T-cell (primary cell): ENCODE data around the gene CRBN. TPM values are rescaled to one million over a fixed set of nuclear protein-coding genes. Genes with fewer than 3 reads are reported as not detected.

Experiments
- ATAC-seq, 4 experiments: fragments of 200-7000 bp in 3 of 4; fragments of 150-1000 bp in 1 of 4; cut with Tn5 transposase; replicated peaks in 1 of 4; 1 replicate in 3 of 4; 2 replicates in 1 of 4; pipeline ENCODE4 v1.10.0; 2021; ENCODE audit warnings: moderate library complexity in 3 of 4, mild to moderate bottlenecking in 2 of 4, moderate number of reproducible peaks in 1 of 4
- CTCF ChIA-PET, 2 donors: fragments of 300-600 bp; sonication (Branson Sonifier 250); formaldehyde crosslinking; loops; one replicate each; lab custom pipeline; 2022; ENCODE audit warnings: antibody characterized with exemption in 2 of 2; lab: Charles Lee
- POLR2A ChIA-PET, 2 donors: fragments of 300-600 bp; sonication (Branson Sonifier 250); formaldehyde crosslinking; loops; one replicate each; lab custom pipeline; 2022; ENCODE audit warnings: antibody characterized with exemption in 2 of 2; lab: Charles Lee
- DNase-seq, 35 experiments: peaks; one replicate each; pipeline versions ENCODE4 v3.0.0 to v3.0.0-alpha.2; 2013 to 2023
- H3K27ac ChIP-seq: one replicate; pipeline ENCODE4 v1.5.1; 2013; ENCODE audit warnings: low read length
- H3K27me3 ChIP-seq, 2 experiments: replicated peaks in 1 of 2; 1 replicate in 1 of 2; 2 replicates in 1 of 2; pipeline versions ENCODE4 v1.6.1 to v1.7.0; 2013; ENCODE audit warnings: low read length in 1 of 2, mixed read lengths in 1 of 2; ENCODE audit not compliant: control insufficient read depth in 2 of 2, insufficient read depth in 2 of 2; ENCODE audit errors: extremely low read depth in 1 of 2
- H3K36me3 ChIP-seq, 2 donors: 1 replicate in 1 of 2; 2 replicates in 1 of 2; pipeline versions ENCODE4 v1.6.1 to v1.7.0; 2013; ENCODE audit warnings: low read length in 1 of 2; ENCODE audit not compliant: control insufficient read depth in 2 of 2, insufficient read depth in 1 of 2; ENCODE audit errors: extremely low read depth in 1 of 2
- H3K4me1 ChIP-seq, 2 experiments: 1 replicate in 1 of 2; 2 replicates in 1 of 2; pipeline versions ENCODE4 v1.6.1 to v1.7.0; 2013; ENCODE audit warnings: low read length in 2 of 2, mixed read lengths in 1 of 2; ENCODE audit not compliant: insufficient read depth in 2 of 2, control insufficient read depth in 1 of 2; ENCODE audit errors: extremely low read depth in 1 of 2
- H3K4me3 ChIP-seq, 2 donors: 1 replicate in 1 of 2; 2 replicates in 1 of 2; pipeline versions ENCODE4 v1.5.1 to v1.7.0; 2013; ENCODE audit warnings: mild to moderate bottlenecking in 2 of 2, low read length in 1 of 2, moderate library complexity in 1 of 2; ENCODE audit not compliant: control insufficient read depth in 1 of 2; ENCODE audit errors: extremely low read depth in 1 of 2
- H3K9me3 ChIP-seq: 2 replicates; pipeline ENCODE4 v1.7.0; 2013
- H3K27ac Mint-ChIP-seq, 2 donors: one replicate each; pipeline ENCODE4 v1.8.0; 2020 to 2021; ENCODE audit warnings: mild to moderate bottlenecking in 2 of 2, mixed read lengths in 2 of 2
- H3K27me3 Mint-ChIP-seq, 2 donors: one replicate each; pipeline ENCODE4 v1.8.0; 2021 to 2022; ENCODE audit warnings: mixed read lengths in 2 of 2
- H3K36me3 Mint-ChIP-seq: one replicate; pipeline ENCODE4 v1.8.0; 2021; ENCODE audit warnings: mixed read lengths
- H3K4me1 Mint-ChIP-seq, 3 donors: one replicate each; pipeline ENCODE4 v1.8.0; 2020 to 2022; ENCODE audit warnings: mixed read lengths in 3 of 3, mild to moderate bottlenecking in 1 of 3
- H3K4me3 Mint-ChIP-seq, 3 donors: one replicate each; pipeline ENCODE4 v1.8.0; 2020 to 2022; ENCODE audit warnings: mild to moderate bottlenecking in 3 of 3, mixed read lengths in 3 of 3, moderate library complexity in 3 of 3
- H3K9me3 Mint-ChIP-seq, 3 donors: one replicate each; pipeline ENCODE4 v1.8.0; 2020 to 2022; ENCODE audit warnings: mixed read lengths in 3 of 3
- WGBS: methylation state at CpG from one replicate; pipeline ENCODE4 v1.1.5; 2013; ENCODE audit warnings: missing lambda C conversion rate; ENCODE audit not compliant: insufficient coverage; 5-methylcytosine and 5-hydroxymethylcytosine counted together
- total RNA-seq, 35 experiments: library from RNA in 6 of 35; stranded (reverse) in 6 of 35; fragments of 120-200 nt in 1 of 35; gene quantifications; one replicate each; pipeline versions ENCODE4 v1.2.1 to v1.2.4 and lab custom pipeline; 2013 to 2026

The CRBN gene
- 100 to 1,000 TPM; 104 to 150 (median 117) TPM for total RNA-seq
- total RNA-seq (2013): 163 TPM
- 46.1 to 217 (median 139) reads per million in 29 experiments for total RNA-seq (lab: John Stamatoyannopoulos, UW)

DNA sequence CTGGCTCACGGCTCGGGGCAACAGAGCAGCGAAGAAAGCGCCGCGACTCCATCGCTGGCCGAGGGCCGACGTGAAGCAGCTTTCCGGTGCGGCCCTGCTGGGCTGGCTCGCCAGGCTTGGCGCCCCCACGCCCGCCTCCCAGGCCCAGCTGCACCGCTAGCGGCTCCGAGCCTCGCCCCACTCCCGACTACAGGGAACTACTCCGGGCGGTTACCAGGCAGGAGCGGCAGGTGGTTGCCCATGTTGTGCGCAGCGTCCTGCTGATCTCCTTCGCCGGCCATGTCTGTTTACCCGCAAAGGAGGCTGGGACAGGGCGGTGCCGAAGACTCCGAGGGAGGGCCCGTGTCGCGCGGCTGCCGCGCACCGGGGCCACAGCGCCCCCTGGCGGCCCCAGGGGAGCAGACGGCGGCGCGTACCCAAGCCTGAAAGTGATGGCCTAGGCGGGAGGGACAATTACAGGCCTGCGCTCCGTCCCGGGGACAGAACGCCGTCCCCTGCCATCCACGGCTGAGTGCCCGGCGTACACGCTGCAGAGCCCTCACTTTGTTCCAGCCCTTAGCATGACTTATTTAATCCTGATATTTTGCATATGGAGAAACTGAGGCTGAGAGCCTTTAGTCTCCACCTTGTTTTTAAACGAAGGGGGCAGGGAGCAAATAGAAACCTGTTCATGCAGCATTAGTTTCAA lies at the start of gene CRBN:
Gene CRBN (minus strand): TSS at position 285 of the 688 bp plus-strand sequence. CDS start 4 bp downstream, at position 281.
- DNase-seq (peak; percentile 75 to 94 (median 86)), ATAC-seq (peak; percentile 97 to 98 (median 98))
- H3K4me3 Mint-ChIP-seq: peak within 1 kb of the TSS; percentile 88 to 95 (median 89)
- peak within 1 kb of the TSS; percentile 90 to 94 for H3K27ac Mint-ChIP-seq
- no peaks in the 10 kb centered on the region for H3K27me3 ChIP-seq
- no peaks in the 10 kb centered on the region for H3K9me3 Mint-ChIP-seq
- H3K4me3 ChIP-seq: peak within 1 kb of the TSS; percentile 86 to 96
- H3K36me3 ChIP-seq: peaks cover 0 to 6% of the 10 kb centered on the region in 2 donors
- H3K4me1 ChIP-seq: peaks cover 29 to 37% of the 10 kb centered on the region in 2 experiments
- peak within 1 kb of the TSS; percentile 66 for H3K27ac ChIP-seq
- POLR2A ChIA-PET: interaction anchor here in 1 of 2 donors (0.5 kb wide), 1 partner anchor 15 kb away, joined by 4 read pairs; no protein-coding TSS in a partner anchor
- H3K9me3 ChIP-seq: no peaks in the 10 kb centered on the region
- WGBS: under 1% methylated on average over 54 of the region's 56 CpGs
- CTCF ChIA-PET: interaction anchor here (0.6 to 1.9 kb wide), 3 partner anchors 13 to 1113 kb away, joined by 3 to 13 read pairs (median 5); no protein-coding TSS in a partner anchor
- H3K36me3 Mint-ChIP-seq: peaks cover 15% of the 10 kb centered on the region
- peaks cover 44 to 50% (median 49%) of the 10 kb centered on the region in 3 donors for H3K4me1 Mint-ChIP-seq
- no peaks in the 10 kb centered on the region for H3K27me3 Mint-ChIP-seq

DNA sequence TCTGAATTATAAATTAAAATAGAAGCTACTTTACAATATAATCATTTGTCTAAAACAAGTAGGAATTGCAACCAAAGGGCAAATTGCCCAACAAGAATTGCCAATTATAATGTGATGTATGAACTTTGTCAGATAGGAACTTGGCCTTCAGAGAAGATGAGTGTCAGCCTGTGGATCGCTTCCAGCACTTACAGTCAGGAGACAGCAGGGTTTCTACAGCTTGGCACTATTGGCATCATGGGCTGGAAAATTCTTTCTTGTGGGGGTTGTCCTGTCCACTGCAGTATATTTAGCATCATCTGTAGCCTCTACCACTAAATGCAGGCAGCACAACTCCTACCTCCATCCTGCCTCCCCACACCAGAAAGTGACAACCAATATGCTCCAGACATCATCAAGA lies 48.1 kb upstream of the CRBN start:
- no peaks in the 10 kb centered on the region for H3K4me1 ChIP-seq
- no peak for DNase-seq
- H3K9me3 ChIP-seq: no peaks in the 10 kb centered on the region
- H3K27me3 ChIP-seq: no peaks in the 10 kb centered on the region
- no peak for ATAC-seq
- no peaks in the 10 kb centered on the region for H3K36me3 ChIP-seq
- no peaks in the 10 kb centered on the region for H3K4me1 Mint-ChIP-seq
- H3K27ac ChIP-seq: no peak overlapping the region
- no CpG with 5 or more reads among the region's 1 CpG for WGBS
- no peak overlapping the region for H3K27ac Mint-ChIP-seq
- no peak overlapping the region for H3K4me3 ChIP-seq
- no peaks in the 10 kb centered on the region for H3K27me3 Mint-ChIP-seq
- H3K9me3 Mint-ChIP-seq: peaks cover 0 to 21% (median 15%) of the 10 kb centered on the region in 3 donors
- no peak overlapping the region for H3K4me3 Mint-ChIP-seq
- CTCF ChIA-PET: interaction anchor here in 1 of 2 donors (0.6 kb wide), 1 partner anchor 34 kb away, joined by 4 read pairs; no protein-coding TSS in a partner anchor
- POLR2A ChIA-PET: no interaction called here
- no peaks in the 10 kb centered on the region for H3K36me3 Mint-ChIP-seq

DNA sequence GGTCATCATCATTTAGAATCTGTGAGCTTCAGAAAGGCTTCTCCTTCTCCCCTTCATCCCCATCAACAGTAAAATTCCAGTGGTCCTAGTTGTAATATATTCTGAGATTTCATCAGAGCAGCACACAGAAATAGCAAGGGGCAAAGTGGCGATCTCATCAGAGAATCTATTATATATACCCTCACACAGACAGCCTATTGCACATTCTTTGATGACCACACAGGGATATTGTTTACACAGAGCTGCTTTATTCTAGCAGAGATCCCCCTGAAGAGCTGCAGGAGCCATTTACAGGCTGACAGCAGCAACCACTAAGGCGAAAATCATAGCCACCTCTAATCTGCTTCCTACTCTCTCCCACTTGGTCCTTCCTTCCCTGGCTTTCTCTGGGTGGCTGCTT lies 42.0 kb upstream of the CRBN start:
- no peak overlapping the region for H3K27ac Mint-ChIP-seq
- Histone ChIP-seq H3K4me3 (no peak overlapping the region), H3K27me3 (no peaks in the 10 kb centered on the region), H3K4me1 (no peaks in the 10 kb centered on the region), H3K36me3 (no peaks in the 10 kb centered on the region), H3K9me3 (no peaks in the 10 kb centered on the region), H3K27ac (no peak overlapping the region)
- DNase-seq: no peak
- WGBS: 75% methylated on average over 1 of the region's 2 CpGs
- no peak overlapping the region for H3K4me3 Mint-ChIP-seq
- peaks cover 0 to 5% (median 2%) of the 10 kb centered on the region in 3 donors for H3K9me3 Mint-ChIP-seq
- H3K36me3 Mint-ChIP-seq: no peaks in the 10 kb centered on the region
- no peaks in the 10 kb centered on the region for H3K4me1 Mint-ChIP-seq
- ChIA-PET CTCF (no interaction called here), POLR2A (interaction anchor here in 1 of 2 donors (0.5 kb wide), 1 partner anchor 56 kb away, joined by 3 read pairs; no protein-coding TSS in a partner anchor)
- no peaks in the 10 kb centered on the region for H3K27me3 Mint-ChIP-seq
- no peak for ATAC-seq

DNA sequence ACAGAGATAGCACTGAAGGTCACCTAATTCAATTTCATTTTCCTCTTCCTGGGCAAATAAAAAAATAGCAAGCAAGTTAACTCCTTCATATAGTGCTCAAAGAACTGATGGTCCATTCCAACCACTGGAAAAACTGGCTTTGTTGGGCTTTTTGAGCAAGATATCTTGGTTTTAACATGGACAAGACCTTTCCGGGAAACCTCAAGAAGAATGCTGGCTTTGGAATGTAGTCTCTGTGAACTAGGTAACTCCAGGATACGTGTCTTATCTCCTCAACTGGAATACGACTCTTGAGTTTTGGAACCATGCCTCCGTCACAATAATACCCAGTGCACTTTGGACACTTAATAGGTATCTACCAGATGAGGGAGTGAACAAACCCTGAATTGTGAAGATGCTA lies 36.9 kb upstream of the CRBN start:
- Histone ChIP-seq H3K27me3 (no peaks in the 10 kb centered on the region), H3K9me3 (no peaks in the 10 kb centered on the region), H3K27ac (no peak overlapping the region), H3K4me1 (no peaks in the 10 kb centered on the region), H3K36me3 (no peaks in the 10 kb centered on the region), H3K4me3 (no peak overlapping the region)
- CTCF ChIA-PET: interaction anchor here (0.7 kb wide), 2 partner anchors 9 to 111 kb away, joined by 3 to 4 read pairs; no protein-coding TSS in a partner anchor
- H3K27ac Mint-ChIP-seq: no peak overlapping the region
- POLR2A ChIA-PET: no interaction called here
- no peaks in the 10 kb centered on the region for H3K9me3 Mint-ChIP-seq
- H3K4me3 Mint-ChIP-seq: no peak overlapping the region
- H3K27me3 Mint-ChIP-seq: no peaks in the 10 kb centered on the region
- no peaks in the 10 kb centered on the region for H3K4me1 Mint-ChIP-seq
- no CpG with 5 or more reads among the region's 4 CpGs for WGBS
- DNase-seq: no peak
- no peaks in the 10 kb centered on the region for H3K36me3 Mint-ChIP-seq
- no peak for ATAC-seq

DNA sequence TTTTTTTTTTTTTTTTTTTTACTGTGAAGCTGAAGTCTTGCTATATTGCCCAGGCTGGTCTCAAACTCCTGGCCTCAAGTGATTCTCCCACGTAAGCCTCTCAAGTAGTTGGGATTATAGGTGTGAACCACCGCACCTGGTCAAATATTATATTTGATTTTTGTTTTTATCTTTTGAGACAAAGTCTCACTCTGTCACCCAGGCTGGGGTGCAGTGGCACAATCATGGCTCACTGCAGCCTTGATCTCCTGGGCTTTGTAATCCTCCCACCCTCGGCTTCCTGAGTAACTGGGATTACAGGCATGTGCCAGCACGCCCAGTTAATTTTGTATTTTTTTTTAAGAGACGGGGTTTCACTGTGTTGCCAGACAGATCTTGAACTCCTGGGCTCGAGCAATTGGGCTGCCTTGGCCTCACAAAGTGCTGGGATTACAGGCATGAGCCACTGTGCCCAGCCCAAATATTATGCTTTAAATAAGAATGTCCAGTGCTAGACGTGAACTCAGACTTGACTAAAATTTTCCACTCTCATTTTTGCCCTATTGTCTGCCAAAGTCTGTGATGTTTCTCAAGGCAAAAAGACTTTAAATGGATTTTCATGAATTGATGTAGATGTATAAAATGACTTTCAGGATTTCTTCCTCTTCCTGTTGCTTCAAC lies 33.4 kb upstream of the CRBN start:
- Histone ChIP-seq H3K36me3 (no peaks in the 10 kb centered on the region), H3K9me3 (no peaks in the 10 kb centered on the region), H3K27me3 (no peaks in the 10 kb centered on the region), H3K4me1 (no peaks in the 10 kb centered on the region), H3K4me3 (no peak overlapping the region), H3K27ac (no peak overlapping the region)
- H3K4me1 Mint-ChIP-seq: no peaks in the 10 kb centered on the region
- ATAC-seq: no peak
- H3K27me3 Mint-ChIP-seq: no peaks in the 10 kb centered on the region
- no peaks in the 10 kb centered on the region for H3K36me3 Mint-ChIP-seq
- H3K9me3 Mint-ChIP-seq: no peaks in the 10 kb centered on the region
- no peak overlapping the region for H3K4me3 Mint-ChIP-seq
- H3K27ac Mint-ChIP-seq: no peak overlapping the region
- no peak for DNase-seq
- 72% methylated on average over 4 of the region's 7 CpGs for WGBS
- POLR2A ChIA-PET: no interaction called here
- CTCF ChIA-PET: interaction anchor here (0.6 to 1.2 kb wide), 2 partner anchors 13 to 1039 kb away, joined by 3 read pairs; no protein-coding TSS in a partner anchor

DNA sequence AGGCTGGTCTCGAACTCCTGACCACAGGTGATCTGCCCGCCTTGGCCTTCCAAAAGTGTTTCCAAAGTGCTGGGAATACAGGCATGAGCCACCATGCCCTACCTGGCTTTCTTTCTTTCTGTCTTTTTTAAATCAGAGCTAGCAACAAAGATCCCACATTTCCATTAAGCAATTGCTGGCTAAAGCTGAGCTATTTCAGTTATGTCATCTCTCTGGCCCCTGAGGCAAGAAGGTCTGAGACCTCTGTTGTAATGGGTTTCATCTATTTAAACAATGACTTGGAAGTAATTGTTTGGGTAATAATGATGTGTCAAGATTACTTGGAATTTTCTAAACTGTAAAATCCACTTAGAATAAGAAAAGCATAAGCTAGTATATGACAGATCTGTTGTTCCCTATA lies 30.2 kb upstream of the CRBN start:
- Histone ChIP-seq H3K27ac (no peak overlapping the region), H3K36me3 (no peaks in the 10 kb centered on the region), H3K27me3 (no peaks in the 10 kb centered on the region), H3K4me1 (no peaks in the 10 kb centered on the region), H3K4me3 (no peak overlapping the region), H3K9me3 (no peaks in the 10 kb centered on the region)
- WGBS: 90% methylated on average over 2 of the region's 2 CpGs
- Mint-ChIP-seq H3K4me3 (no peak overlapping the region), H3K4me1 (no peaks in the 10 kb centered on the region), H3K36me3 (no peaks in the 10 kb centered on the region), H3K27ac (no peak overlapping the region), H3K27me3 (no peaks in the 10 kb centered on the region), H3K9me3 (no peaks in the 10 kb centered on the region)
- no peak for DNase-seq
- ChIA-PET CTCF (interaction anchor here in 1 of 2 donors (0.7 kb wide), 1 partner anchor 10 kb away, joined by 3 read pairs; no protein-coding TSS in a partner anchor), POLR2A (no interaction called here)
- ATAC-seq: no peak
